HepG2 (cell line): ENCODE data around the gene RHOD.

Source experiments
- CTCF ChIP-seq: sonication (generic); formaldehyde crosslinking; IDR thresholded peaks from 2 replicates; pipeline ENCODE4 v1.5.0; 2020; ENCODE audit warnings: mild to moderate bottlenecking, missing genetic modification reagents, moderate library complexity
- EZH2 ChIP-seq: conservative IDR thresholded peaks from 2 replicates; pipeline ENCODE4 v1.6.1; 2012; ENCODE audit warnings: mild to moderate bottlenecking, low read depth, low read length, moderate library complexity
- MAFK ChIP-seq, 2 experiments: IDR thresholded peaks in 1 of 2; conservative IDR thresholded peaks in 1 of 2; 2 replicates each; pipeline ENCODE4 v1.6.1; 2011; ENCODE audit warnings: improper control_type of control experiment in 2 of 2, low read length in 2 of 2
- RELA ChIP-seq: sonication (generic); formaldehyde crosslinking; IDR thresholded peaks from 2 replicates; pipeline ENCODE4 v1.4.0; 2020; ENCODE audit warnings: missing genetic modification reagents
- ZNF740 ChIP-seq: sonication (generic); formaldehyde crosslinking; IDR thresholded peaks from 2 replicates; pipeline ENCODE4 v1.4.0; 2020; ENCODE audit warnings: missing genetic modification reagents

GRCh38 chr11:67033661-67034166, 22.9 kb upstream of the RHOD start:
- TF ChIP-seq MAFK (conservative IDR thresholded peaks at IDR 0.05 in 1 of 2, IDR thresholded peaks at IDR 0.05 in 1 of 2; ENCODE audit: low read length in 2 of 2), result no peak
- TF ChIP-seq ZNF740 (CRISPR knock-in tag), result no peak
- no peak for TF ChIP-seq EZH2
- no peak for TF ChIP-seq RELA (CRISPR knock-in tag)
- no peak for TF ChIP-seq CTCF (CRISPR knock-in tag)
